Muscle of arm (tissue), 12 donors: ENCODE results near the gene KIFC3. TPM values are rescaled to one million over a fixed set of nuclear protein-coding genes. Genes with fewer than 3 reads are reported as not detected.
A peak's percentile ranks its signal among the peaks of the same experiment; 100 is the strongest.

Experiments used
- DNase-seq: peaks from one replicate; pipeline ENCODE4 v3.0.0-alpha.2; 2013
- polyA plus RNA-seq, 12 donors: library from polyadenylated mRNA; unstranded; fragments of 120-200 nt; gene quantifications; one replicate each; pipeline ENCODE4 v1.2.1, GENCODE V29; 2013; ENCODE audit not compliant: insufficient read length in 12 of 12

Gene KIFC3
- polyA plus RNA-seq, 12 donors, result 10.8 to 70.4 (median 17.6) TPM; not detected in 1

- no peak for DNase-seq
Measured at GRCh38 chr16:57766714-57767348, 35.5 kb downstream of the KIFC3 start.

DNA sequence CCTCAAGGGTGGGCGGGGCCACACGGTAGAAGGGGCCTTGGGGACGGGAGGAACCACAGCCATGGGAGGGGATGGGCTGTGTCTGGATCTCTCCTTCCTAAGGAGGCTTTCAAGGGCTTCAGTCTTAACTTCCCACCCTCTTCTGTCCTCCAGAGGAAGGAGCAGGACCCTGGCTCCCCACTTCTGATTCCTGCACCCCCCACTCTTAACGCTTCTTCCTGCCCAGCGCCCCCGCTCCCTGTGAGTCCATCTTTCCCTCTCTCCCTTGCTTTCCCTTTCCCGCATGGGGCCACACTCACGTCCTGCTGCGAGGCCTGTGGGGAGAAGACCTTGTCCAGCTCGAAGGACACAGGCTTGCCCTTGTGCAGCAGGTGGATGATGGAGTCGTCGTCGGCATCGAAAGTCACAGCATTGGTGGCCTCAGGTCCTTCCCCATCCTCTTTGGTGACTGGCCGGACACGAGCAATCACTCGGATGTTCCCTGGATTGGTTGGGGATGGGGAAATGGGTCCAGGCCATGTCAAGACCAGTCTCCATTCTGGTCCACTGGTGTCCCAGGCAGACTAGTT is 37.0 kb downstream of the KIFC3 start:
- DNase-seq, result no peak

DNA sequence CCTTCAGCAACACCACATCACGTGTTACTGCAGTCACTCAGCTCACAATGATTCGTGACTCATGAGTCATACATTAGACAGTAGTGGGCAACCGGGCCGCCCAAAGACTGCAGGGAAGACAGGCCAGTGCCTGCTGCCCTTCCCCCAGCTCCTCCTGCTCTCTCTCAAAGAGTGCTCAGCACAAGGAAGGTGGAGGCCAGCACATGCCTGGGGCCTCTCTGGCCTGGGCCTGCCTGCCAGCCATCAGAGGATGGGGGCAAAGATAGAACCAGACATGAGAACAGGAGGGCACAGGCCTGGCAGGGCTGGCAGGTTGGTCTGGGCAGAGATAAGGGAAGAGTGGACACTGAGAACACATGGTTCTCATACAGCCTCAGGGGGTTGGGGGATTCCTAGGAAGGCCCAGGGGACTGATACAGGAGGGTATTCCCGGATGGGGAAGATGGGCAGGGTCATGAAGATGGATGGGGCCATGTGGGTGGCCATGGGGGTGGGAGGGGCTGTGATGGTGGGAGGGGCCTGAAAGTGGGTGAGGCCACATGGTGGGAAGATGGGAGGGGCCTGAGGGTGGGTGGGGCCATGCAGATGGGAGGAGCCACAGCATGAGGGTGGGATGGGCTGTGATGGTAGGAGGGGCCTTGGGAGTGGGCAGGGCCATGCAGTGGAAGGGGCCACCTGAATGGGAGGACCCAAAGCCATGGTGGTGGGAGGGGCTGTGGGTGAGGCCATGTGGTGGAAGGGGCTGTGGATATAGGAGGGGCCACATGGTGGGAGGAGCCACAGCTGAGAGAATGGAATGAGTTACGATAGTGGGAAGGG is 37.7 kb downstream of the KIFC3 start:
- no peak for DNase-seq

DNA sequence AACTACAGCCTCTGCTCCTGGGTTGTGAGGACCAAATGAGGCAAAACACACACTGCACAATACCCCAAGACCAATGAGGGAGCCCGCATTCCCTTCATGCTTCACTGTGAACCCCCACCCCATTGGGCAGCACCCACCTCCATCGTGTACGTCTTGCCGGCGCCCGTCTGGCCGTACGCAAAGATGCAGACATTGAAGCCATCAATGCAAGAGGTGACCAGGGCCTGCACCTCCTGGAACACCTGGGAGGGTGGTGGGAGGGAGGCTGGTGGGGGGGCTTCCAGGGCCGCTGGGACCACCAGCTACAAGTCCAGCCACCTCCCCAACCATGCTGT is 38.3 kb downstream of the KIFC3 start:
- DNase-seq, result no peak

DNA sequence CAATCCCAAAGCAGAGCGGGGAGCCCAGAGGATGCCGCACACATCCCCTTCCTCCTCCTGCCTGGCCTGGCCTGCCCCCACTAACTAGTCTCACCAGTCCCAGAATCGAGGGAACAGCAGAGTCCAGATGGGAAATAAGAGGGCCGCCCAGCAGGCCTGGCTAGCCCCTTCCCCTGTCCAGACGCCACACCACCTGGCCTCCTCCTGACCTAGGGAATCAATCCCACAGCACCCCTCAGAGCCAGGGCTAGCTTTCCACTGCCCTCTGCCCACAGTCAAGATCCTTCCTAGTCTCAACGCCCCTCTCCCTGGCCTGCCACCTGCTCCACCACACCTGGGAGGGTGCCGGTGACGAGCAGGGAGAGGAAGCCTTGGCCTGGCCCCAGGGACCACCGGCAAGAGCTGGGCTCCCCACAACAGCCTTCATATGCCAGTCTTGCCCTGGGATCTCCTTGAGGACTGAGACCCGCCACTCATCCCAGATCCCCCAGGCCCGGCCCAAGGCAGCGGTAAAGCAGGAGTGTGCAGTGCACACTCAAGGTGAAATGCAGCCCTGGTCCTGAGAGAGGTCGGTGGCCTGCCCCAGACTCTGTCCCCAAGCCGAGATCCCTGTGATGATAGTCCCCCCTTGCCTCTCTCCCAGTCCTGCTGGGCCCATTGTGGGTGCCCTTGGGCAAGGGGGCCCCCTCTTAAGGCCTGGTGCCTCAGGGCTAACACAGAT is 38.8 kb downstream of the KIFC3 start:
- no peak for DNase-seq

DNA sequence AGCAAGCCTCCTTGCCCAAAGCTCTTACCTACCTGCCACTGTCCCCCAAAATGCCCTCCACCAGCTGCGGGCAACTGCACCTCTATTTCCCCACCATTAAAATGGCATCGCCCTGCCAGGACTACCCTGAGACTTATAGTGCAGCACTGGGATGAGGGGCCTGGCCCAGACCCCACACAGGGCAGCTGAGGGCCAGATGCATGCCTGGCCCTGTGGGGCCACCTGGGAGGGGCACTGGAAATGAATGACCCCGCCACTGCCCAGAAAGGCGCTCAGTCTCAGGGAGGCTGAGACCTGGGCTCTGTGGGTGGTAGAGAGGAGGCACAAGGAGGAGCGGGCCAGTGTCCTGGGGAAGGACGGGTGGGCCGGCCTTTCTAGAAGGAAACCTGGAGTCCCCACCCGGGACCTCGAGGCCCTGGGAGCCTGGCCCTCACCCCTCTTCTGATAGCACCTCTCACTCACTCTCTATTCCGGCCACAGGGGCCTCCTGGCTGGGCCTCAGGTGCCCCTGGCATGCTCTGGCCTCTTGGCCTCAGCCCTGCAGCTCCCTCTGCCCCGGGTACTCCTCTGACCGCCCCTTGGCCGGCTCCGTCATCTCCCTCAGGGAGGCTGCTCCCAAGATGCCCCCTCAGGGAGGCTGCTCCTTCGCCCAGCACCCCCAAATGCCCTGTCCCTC is 39.8 kb downstream of the KIFC3 start:
- no peak for DNase-seq

DNA sequence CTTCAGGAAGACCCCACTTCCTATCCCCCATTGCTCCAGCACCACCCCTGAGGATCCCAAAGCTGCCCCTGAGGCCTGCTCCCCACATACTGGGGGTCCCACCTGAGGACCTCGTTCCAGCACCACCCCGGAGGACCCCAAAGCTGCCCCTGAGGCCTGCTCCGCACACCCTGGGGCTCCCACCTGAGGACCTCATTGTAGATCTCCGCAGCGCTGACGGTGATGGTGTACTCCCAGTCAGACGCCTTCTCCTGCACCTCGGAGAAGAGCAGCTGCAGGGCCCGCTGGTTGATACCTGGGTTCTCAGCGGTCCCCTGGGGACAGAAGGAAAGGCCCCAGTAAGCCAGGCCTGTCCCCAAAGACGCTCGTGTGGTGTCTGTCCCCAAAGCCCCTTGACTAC is 40.3 kb downstream of the KIFC3 start:
- no peak for DNase-seq

- DNase-seq, result no peak
Measured at GRCh38 chr16:57761301-57761700, 41.0 kb downstream of the KIFC3 start.

DNA sequence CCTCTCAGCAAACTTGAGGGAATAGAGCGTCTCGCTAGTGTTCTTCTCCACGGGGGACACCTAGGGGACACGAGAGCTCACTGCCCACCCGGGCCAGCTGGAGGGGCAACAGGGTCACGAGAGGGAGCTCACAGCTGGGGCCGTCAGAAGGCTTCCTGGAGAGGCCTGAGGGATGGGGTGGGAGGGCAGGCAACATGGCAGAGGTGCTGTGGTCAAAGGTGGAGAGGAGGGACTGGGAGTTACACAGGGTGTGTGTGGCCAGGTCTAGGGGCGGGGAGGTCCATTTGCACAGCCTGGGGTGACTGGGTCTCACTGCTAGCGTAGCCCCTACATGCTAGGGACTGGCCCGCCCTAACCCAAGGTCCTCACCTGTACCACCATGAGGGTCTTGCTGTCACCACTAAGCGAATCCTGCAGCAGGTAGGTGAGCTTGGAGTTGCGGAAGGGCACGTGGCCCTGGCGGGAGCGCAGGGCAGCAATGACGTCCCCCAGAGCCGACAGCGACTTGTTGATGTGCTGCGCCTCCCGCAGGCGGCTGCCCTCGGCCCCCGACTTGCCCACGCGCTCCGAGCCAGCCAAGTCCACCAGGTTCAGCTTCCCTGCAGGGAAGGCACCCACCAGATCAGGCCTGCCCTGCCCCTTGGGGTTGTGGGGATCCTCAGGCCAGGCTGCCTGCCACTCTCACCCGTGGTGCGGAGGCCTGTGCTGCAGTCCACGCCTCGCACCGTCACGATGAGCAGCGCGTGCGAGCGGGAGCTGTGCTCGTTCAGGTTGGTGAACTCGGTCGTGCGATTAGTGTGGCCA is 41.7 kb downstream of the KIFC3 start:
- DNase-seq, result no peak

DNA sequence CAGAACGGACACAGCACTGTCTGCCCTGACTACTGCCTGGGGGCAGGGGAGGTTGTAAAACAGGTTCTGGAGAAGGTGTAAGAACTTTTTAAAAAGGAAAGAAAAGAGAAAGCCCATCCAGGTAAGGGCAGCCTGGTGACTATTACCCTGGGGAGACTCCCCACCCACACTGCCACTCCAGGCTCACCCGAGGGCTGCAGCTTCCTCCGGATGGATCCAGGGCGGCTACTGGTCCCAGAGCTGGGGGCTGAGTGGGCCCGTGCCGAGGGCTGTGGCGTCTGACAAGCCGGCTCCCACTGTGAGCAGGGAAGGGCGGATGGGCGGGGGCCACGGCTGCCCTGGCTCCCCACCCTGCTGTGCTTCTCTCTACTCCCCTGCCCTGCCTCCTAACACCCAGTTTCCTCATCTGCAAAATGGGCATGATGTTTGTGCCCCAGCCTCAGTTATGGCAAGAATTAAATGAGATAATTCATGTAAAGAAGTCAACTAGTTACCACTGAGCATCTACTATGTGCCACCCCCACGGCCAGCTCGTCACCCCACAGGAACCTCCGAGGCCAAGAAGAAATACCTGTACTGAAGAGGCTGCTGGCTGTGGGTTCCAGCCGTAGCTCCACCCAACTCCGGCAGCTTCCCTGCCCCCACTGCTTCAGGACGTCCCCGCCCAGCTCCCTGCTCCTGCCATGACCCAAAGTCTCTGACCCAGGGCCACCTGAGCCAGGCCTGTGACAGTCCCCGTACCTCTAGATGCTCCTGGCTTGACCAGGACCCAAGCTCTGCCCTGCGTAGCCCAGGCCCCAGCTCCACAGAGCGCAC is 42.5 kb downstream of the KIFC3 start:
- DNase-seq, result no peak

DNA sequence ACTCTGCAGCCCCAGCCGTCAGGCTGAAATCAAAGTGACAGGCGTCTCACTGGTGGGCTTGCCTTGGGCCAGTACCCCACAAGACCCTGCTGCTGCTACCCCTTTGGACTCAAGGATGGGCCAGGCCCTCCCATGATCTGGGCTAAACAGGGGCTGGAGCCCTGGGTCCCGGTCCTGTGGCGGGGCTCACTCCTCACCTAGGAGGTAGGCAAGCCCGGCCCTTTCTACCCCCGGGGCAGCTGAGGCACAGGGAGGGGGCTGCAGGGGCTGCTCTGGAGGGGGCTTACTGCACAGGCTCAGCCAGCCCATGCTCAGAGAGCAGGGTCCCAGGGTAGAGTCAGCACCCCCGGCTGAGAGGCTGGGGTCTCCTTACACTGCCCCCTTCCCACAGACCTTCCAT is 43.2 kb downstream of the KIFC3 start:
- DNase-seq, result no peak

GRCh38 chr16:57758331-57759117 is 43.8 kb downstream of the KIFC3 start:
- DNase-seq, result no peak

- DNase-seq, result no peak
Measured at GRCh38 chr16:57757883-57758282, 44.4 kb downstream of the KIFC3 start.

GRCh38 chr16:57757326-57757786 is 44.9 kb downstream of the KIFC3 start:
- DNase-seq, result peak; percentile 78

GRCh38 chr16:57756424-57757325 is 45.6 kb downstream of the KIFC3 start:
- DNase-seq, result no peak

DNA sequence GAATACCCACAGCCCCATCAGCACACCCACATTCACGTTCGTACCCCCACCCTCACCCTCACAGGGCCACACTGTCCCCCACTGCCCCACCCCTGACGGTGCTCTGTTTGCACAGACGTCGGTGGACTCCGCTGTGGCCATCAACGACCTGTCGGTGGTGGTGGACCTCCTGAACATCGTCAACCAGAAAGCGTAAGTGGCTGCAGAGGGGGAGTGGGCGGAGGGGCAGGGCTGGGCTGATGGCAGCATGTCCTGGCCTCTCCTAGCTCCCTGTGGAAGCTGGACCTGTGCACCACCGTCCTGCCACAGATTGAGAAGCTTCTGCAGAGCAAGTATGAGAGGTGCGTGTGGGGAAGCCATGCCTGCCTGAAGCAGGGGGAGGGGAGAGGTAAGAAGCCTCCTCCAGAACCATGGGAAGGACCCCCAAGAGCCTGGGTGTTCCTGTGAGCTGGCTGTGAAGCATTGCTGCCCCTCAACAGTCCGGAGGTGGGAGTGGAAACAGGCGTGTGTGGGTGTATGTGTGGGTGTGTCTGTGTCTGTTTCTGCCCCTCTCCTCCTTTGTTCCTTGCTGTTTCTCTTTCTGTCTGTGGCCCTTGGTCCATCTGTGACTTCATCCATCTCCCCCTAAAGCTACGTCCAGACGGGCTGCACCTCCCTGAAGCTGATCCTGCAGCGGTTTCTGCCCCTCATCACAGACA is 46.4 kb downstream of the KIFC3 start:
- no peak for DNase-seq

- DNase-seq, result no peak
Measured at GRCh38 chr16:57755061-57755684, 47.1 kb downstream of the KIFC3 start.
